ENCODE measurements around the gene TPM3. TPM values are rescaled to one million over a fixed set of nuclear protein-coding genes. Genes with fewer than 3 reads are reported as not detected.
"Not testable (repeated sequence)": the region's sequence is repeated elsewhere in the genome, so short reads cannot be mapped to it uniquely, and the experiment has no call there.

TPM3 gene
- total RNA-seq, 1 donor from 2014 or later: 138 TPM

DNA sequence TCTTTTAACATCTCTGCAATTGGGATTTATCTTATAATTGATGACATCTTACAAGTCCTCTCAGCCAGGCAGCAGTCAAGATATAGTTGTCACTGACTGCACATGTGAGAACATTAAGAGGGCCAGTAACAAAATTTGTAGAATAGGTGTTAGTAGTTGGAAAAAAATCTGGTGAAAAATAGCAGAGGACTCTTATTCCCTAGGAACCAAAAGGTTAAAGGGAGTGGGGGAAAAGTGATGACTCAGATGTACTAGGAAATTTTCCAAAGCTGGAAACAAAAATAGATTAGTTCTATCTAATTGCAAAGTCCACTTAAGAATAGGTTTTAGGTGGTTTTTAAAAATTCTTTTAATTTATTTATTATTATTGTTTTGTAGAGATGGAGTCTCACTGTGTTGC is 40.6 kb downstream of the TPM3 start:
- peaks cover 8% of the 10 kb centered on the region for H3K4me1 ChIP-seq
- intact Hi-C loops (cut with DNase I): no loop called here
- H3K4me3 ChIP-seq: no peak overlapping the region
- no peak for DNase-seq (ENCODE audit: extremely low spot score in 2 of 2)
- TF ChIP-seq, protein P1, sequence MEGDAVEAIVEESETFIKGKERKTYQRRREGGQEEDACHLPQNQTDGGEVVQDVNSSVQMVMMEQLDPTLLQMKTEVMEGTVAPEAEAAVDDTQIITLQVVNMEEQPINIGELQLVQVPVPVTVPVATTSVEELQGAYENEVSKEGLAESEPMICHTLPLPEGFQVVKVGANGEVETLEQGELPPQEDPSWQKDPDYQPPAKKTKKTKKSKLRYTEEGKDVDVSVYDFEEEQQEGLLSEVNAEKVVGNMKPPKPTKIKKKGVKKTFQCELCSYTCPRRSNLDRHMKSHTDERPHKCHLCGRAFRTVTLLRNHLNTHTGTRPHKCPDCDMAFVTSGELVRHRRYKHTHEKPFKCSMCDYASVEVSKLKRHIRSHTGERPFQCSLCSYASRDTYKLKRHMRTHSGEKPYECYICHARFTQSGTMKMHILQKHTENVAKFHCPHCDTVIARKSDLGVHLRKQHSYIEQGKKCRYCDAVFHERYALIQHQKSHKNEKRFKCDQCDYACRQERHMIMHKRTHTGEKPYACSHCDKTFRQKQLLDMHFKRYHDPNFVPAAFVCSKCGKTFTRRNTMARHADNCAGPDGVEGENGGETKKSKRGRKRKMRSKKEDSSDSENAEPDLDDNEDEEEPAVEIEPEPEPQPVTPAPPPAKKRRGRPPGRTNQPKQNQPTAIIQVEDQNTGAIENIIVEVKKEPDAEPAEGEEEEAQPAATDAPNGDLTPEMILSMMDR (IDR thresholded peaks at IDR 0.05): no peak
- no peak for TF ChIP-seq POLR2A (IDR thresholded peaks at IDR 0.05)
- TF ChIP-seq POLR2AphosphoS5 (IDR thresholded peaks at IDR 0.05; ENCODE audit: insufficient read depth in 1 of 2, low read depth in 1 of 2): peak in 1 of 2 donors; percentile 30
- H3K36me3 ChIP-seq: peaks cover 0 to 4% of the 10 kb centered on the region in 2 donors
- no peaks in the 10 kb centered on the region for H3K9me3 ChIP-seq
- no peaks in the 10 kb centered on the region for H3K27me3 ChIP-seq
- no peak overlapping the region for H3K27ac ChIP-seq

DNA sequence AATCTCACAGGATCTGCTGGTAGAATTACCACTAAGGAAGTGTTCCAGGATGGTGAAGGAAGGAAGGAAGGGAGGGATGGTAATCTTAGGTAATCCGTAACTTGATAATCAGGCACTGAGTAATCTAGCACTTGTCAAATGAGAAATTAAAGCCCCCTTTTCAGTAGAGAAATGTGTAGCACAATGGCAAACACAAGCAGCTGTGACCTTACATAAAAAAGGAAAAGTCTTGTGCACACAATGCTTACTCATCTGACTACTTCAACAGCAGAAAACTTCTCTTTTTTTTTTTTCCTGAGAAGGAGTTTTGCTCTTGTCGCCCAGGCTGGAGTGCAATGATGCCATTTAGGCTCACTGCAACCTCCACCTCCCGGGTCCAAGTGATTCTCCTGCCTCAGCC is 43.1 kb downstream of the TPM3 start:
- intact Hi-C loops (cut with DNase I): no loop called here
- no peak overlapping the region for H3K27ac ChIP-seq
- DNase-seq (ENCODE audit: extremely low spot score in 2 of 2): no peak
- no peaks in the 10 kb centered on the region for H3K4me1 ChIP-seq
- no peaks in the 10 kb centered on the region for H3K27me3 ChIP-seq
- TF ChIP-seq, protein P1 (IDR thresholded peaks at IDR 0.05): no peak
- TF ChIP-seq POLR2A (IDR thresholded peaks at IDR 0.05) (no peak), POLR2AphosphoS5 (IDR thresholded peaks at IDR 0.05; ENCODE audit: insufficient read depth in 1 of 2, low read depth in 1 of 2) (no peak)
- no peak overlapping the region for H3K4me3 ChIP-seq
- H3K9me3 ChIP-seq: no peaks in the 10 kb centered on the region
- no peaks in the 10 kb centered on the region for H3K36me3 ChIP-seq

DNA sequence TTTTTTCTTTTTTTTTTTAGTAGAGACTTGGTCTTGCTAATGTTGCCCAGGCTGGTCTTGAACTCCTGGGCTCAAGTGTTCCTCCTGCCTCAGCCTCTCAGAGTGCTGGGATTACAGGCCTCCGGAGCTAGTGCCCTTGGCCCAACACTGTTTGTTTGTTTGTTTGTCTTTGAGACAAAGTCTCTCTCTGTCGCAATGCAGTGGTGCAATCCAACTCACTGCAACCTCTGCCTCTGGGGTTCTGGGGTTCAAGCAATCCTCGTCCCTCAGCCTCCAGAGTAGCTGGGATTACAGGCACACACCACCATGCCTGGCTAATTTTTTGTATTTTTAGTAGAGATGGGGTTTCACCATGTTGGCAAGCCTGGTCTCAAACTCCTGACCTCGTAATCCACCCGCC is 44.4 kb downstream of the TPM3 start:
- H3K27ac ChIP-seq; DNase-seq (ENCODE audit: extremely low spot score in 2 of 2); H3K36me3 ChIP-seq; H3K27me3 ChIP-seq; H3K4me3 ChIP-seq; H3K4me1 ChIP-seq; intact Hi-C loops (cut with DNase I); H3K9me3 ChIP-seq: not testable (repeated sequence)

DNA sequence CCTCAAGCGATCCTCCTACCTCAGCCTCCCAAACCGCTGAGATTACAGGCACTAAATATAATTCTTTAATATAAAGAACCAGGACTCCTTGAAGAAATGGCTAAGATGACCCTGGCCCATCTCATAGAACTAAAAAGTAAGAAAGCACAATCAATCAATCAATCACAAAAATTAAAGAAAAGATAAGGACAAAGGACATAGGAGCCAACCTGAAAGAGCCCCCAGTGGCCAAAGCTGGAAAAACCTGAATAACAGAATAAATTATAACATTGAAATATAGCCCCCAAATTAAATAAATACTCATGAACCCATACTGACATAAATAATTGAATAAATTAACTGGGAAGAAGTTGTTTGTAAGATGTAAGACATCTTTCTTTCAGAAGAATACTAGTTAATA is 45.9 kb downstream of the TPM3 start:
- no peak overlapping the region for H3K27ac ChIP-seq
- no peak overlapping the region for H3K4me3 ChIP-seq
- no peak for TF ChIP-seq POLR2AphosphoS5 (IDR thresholded peaks at IDR 0.05; ENCODE audit: insufficient read depth in 1 of 2, low read depth in 1 of 2)
- TF ChIP-seq, protein P1 (IDR thresholded peaks at IDR 0.05): no peak
- no peak for TF ChIP-seq POLR2A (IDR thresholded peaks at IDR 0.05)
- H3K36me3 ChIP-seq: no peaks in the 10 kb centered on the region
- intact Hi-C loops (cut with DNase I): no loop called here
- H3K4me1 ChIP-seq: peaks cover 5% of the 10 kb centered on the region
- no peaks in the 10 kb centered on the region for H3K27me3 ChIP-seq
- no peaks in the 10 kb centered on the region for H3K9me3 ChIP-seq
- DNase-seq (ENCODE audit: extremely low spot score in 2 of 2): no peak

DNA sequence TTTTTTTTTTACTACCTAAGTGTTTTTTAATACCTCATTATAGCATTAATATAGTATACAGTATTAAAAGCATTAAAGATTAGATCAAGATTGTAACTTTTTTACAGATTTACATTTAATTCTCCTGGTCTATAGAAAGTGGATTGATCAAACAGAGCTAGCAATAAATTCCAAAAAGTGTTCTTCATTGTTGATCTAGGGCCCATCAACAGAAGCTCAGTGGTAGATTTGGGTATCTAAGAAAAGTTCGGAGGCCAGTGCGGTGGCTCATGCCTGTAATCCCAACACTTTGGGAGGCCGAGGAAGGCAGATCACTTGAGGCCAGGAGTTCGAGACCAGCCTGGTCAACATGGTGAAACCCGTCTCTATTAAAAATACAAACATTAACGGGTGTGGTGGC is 49.5 kb downstream of the TPM3 start:
- H3K27ac ChIP-seq: no peak overlapping the region
- H3K4me1 ChIP-seq: peaks cover 15% of the 10 kb centered on the region
- H3K4me3 ChIP-seq: no peak overlapping the region
- no peaks in the 10 kb centered on the region for H3K27me3 ChIP-seq
- intact Hi-C loops (cut with DNase I): no loop called here
- no peak for DNase-seq (ENCODE audit: extremely low spot score in 2 of 2)
- H3K9me3 ChIP-seq: no peaks in the 10 kb centered on the region
- H3K36me3 ChIP-seq: no peaks in the 10 kb centered on the region
- TF ChIP-seq POLR2A (IDR thresholded peaks at IDR 0.05) (no peak), POLR2AphosphoS5 (IDR thresholded peaks at IDR 0.05; ENCODE audit: insufficient read depth in 1 of 2, low read depth in 1 of 2) (no peak)
- TF ChIP-seq, protein P1 (IDR thresholded peaks at IDR 0.05): no peak

DNA sequence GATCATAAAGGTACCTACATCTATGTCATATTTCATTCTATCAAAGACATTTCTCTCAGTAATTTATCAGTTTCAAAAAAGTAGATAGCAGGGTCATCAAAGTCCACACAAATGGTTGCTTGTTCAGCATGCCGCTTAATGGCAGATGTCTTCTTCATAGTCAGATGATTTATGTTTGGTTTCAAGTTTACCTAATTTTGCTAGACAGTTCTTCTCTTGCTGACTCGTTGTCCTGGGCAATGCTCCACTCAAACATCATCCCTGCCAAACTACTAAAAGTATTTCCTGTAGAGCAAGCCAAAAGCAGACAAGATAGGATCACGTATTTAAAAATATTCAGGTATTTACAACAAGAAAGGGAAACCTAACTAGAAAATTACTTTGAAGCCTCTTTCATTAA is 50.7 kb downstream of the TPM3 start:
- H3K27ac ChIP-seq: no peak overlapping the region

More for the DNA sequence above, 50.7 kb downstream of the TPM3 start:
- intact Hi-C loops (cut with DNase I): no loop called here
- no peak for DNase-seq (ENCODE audit: extremely low spot score in 2 of 2)
- Histone ChIP-seq H3K27me3 (no peaks in the 10 kb centered on the region), H3K36me3 (no peaks in the 10 kb centered on the region), H3K9me3 (no peaks in the 10 kb centered on the region), H3K4me3 (no peak overlapping the region), H3K4me1 (peaks cover 15% of the 10 kb centered on the region)
- TF ChIP-seq, protein P1 (IDR thresholded peaks at IDR 0.05): no peak
- peak in 1 of 2 donors; percentile 28 for TF ChIP-seq POLR2AphosphoS5 (IDR thresholded peaks at IDR 0.05; ENCODE audit: insufficient read depth in 1 of 2, low read depth in 1 of 2)

All from vagina (tissue), 2 donors.